GM12875 (cell line): ENCODE data around the gene GRIN1.

Experiments used
- H3K4me3 ChIP-seq: one replicate; pipeline ENCODE4 v1.5.1; 2011; ENCODE audit warnings: low read depth, low read length, control low read depth
- CTCF ChIP-seq: IDR thresholded peaks from 2 replicates; pipeline ENCODE4 v1.5.1; 2011; ENCODE audit warnings: low read depth, mild to moderate bottlenecking, control low read depth, inconsistent platforms, low read length, moderate library complexity, borderline replicate concordance; ENCODE audit not compliant: insufficient read depth

The GRIN1 gene

GRCh38 chr9:137216188-137216965, 77.4 kb downstream of the GRIN1 start:
- no peak for TF ChIP-seq CTCF
- no peak overlapping the region for H3K4me3 ChIP-seq

- H3K4me3 ChIP-seq = no peak overlapping the region
- no peak for TF ChIP-seq CTCF
Measured at GRCh38 chr9:137217276-137218211, 78.6 kb downstream of the GRIN1 start.

GRCh38 chr9:137218212-137218753, 79.3 kb downstream of the GRIN1 start:
- H3K4me3 ChIP-seq = no peak overlapping the region
- no peak for TF ChIP-seq CTCF
